ENCODE data around the gene GYS2.

Gene GYS2

DNA sequence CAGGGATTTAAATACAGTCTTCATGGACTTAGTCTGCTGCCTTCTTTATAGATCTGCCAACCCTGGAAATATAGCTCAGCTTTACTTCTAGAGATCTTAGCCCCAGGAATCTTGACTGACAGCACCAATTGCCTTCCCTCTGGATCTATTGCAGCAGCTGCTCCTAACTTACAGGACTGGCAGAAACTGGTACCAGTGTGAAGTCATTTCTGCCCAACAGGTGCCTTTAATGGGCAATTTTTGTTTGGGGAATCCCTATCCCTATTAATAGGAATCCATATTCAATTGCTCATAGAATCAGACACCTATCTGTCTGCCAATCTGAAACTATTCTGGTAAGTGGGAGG is 51.3 kb downstream of the GYS2 start:
- DNase-seq (ENCODE audit: low read depth in 2 of 2) = no peak

GRCh38 chr12:21552635-21553328 is 51.9 kb downstream of the GYS2 start:
- DNase-seq (ENCODE audit: low read depth in 2 of 2) = no peak

DNA sequence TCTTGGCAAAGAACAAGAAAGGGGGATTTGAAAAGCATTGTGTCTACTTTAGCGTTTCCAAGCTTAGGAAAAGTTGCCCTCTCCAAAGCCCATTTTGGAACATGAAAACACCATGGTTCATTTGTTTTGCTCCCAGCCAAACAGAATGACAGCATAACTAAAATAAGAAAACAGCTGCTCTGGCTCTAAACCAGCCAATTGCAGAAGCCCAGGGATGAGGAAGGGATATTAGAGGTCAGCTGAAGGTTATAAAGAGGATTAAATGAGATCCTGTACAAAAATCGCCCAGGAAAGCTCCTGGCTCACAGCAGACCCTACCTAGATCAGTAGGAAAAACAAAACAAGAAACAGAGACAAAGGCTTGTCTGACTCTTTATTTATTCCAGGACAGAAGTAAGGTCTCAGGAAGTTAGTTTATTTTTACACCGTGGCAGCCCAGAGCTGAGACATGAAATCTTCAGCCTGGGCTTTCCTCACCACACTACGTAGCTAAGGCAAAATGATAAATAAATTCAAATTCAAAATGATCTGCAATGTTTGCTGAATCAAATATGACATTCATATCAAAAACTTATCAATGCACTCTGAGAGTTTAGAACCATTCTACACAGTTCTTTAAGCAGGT is 52.7 kb downstream of the GYS2 start:
- DNase-seq (ENCODE audit: low read depth in 2 of 2) = no peak

GRCh38 chr12:21547437-21547836 is 57.2 kb downstream of the GYS2 start:
- no peak for DNase-seq (ENCODE audit: low read depth in 2 of 2)

DNA sequence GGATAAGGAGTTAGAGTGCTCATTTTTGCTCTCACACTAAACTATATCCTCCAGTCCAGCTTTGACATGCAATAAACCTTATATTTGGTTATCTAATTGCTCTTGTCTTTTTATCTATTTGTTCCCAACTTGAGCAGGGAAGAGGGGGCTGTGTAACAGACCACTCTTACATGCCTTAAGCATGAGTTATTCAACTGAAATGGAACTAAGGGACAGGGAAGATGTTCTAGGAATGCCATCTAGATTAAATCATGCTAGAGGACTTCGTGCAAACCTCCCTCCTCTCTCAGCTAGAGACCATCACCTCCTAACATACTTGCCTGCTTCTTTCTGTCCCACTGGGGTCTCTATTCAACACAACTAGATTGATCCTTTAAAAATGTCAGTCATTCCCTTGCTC is 57.9 kb downstream of the GYS2 start:
- DNase-seq (ENCODE audit: low read depth in 2 of 2) = no peak

GRCh38 chr12:21545557-21545956 is 59.1 kb downstream of the GYS2 start:
- no peak for DNase-seq (ENCODE audit: low read depth in 2 of 2)

DNA sequence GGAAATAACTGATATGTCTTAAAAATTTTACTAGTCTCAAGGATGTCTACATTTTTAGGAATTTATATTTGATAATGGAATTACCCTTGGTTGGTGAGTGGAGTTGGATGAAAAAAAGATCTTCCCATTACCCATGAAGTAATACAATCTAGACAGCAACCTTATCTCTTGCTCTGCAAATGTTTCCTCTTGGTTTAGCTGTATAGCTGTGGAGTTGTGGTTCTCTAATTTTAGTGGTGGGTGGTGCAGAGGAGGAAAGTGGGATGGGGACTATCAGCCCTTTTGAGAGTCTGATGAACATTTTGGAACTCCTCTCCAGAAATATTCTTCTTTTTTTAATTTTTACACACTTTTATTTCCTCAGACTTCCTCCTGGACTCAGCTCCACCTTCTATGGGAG is 61.5 kb downstream of the GYS2 start:
- DNase-seq (ENCODE audit: low read depth in 2 of 2) = no peak

DNA sequence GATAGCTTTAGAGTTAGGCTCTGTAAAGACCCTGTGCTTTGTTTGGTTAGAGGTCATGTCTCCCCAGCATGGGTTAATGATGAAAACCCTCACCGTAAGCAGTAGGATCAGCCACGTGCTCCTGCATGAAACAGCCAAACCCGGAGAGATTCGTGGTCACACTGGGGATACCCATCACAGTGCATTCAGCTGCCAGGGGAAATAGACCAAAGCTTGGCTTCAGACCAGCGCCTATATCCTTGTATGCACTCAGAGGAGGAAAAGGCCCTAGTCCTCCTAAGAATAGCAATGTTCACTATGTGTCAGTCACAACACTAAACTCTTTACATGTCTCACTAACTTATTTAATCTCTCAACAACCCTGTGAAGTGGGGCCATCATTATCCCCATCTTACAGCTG is 62.2 kb downstream of the GYS2 start:
- no peak for DNase-seq (ENCODE audit: low read depth in 2 of 2)

- DNase-seq (ENCODE audit: low read depth in 2 of 2) = no peak
Observed at GRCh38 chr12:21541773-21542172, 62.9 kb downstream of the GYS2 start.

DNA sequence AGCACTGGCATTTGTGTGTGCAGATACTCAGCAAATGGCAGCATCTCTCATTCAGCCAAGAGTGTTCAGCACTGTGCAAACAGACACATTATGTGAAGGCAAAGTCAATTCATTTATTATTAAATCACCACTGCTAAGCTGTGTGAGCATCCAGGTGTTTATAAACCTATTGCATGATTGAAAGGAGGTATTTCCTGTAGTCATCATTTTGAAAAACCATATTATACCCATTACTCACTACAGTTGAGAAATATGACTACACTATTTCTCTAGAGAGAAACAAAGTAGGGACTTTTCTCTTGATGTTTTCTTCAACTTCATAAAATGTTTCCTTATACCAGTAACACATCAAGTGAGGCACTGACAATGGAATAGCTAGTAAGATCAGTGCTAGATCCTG is 64.8 kb downstream of the GYS2 start:
- no peak for DNase-seq (ENCODE audit: low read depth in 2 of 2)

DNA sequence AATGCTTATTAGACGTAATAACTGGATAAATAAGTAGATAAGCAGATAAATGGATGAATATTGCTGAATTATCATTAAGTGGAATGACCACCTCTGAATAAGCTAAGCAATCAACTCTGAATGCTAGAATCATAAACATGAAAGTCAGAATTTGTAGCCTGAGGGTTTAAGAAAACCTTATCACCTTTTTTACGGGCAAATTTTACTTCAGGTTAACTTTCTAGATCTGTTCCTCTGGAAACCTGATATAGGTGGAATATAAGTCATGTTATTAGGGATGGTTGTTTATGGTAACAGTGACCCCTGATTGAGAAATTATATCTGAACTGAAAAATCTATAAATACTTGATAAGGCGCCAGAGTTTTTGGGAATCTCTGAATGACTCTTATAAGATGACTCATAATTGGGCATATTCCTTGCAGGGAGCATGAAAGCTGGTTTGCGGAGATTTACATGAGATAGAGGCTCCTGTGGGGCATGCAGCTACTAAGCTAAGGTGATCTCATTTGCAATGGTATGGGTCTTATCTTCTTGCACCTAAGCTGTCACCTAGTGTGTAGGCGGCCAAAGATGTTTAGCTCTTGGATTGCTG is 66.5 kb downstream of the GYS2 start:
- no peak for DNase-seq (ENCODE audit: low read depth in 2 of 2)

- DNase-seq (ENCODE audit: low read depth in 2 of 2) = no peak
Observed at GRCh38 chr12:21529456-21529855, 75.2 kb downstream of the GYS2 start.

DNA sequence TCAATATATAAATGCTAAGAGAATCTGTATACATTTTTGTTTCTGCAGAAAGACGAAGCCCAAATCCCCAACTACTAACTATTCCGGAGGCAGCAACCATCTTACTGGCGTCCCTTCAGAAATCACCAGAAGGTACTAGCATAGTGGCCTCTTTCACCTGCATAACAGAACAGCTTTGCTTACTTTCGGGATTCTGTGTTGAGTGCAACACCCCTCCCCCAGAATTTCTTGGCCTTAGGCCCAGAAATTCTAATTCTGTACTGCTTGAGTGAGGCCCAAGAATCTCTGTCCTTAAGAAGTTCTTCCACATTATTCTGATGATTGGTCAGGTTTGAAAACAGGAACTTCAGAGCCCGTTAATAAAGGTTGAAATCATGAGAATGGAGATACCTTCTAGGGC is 75.7 kb downstream of the GYS2 start:
- no peak for DNase-seq (ENCODE audit: low read depth in 2 of 2)

DNA sequence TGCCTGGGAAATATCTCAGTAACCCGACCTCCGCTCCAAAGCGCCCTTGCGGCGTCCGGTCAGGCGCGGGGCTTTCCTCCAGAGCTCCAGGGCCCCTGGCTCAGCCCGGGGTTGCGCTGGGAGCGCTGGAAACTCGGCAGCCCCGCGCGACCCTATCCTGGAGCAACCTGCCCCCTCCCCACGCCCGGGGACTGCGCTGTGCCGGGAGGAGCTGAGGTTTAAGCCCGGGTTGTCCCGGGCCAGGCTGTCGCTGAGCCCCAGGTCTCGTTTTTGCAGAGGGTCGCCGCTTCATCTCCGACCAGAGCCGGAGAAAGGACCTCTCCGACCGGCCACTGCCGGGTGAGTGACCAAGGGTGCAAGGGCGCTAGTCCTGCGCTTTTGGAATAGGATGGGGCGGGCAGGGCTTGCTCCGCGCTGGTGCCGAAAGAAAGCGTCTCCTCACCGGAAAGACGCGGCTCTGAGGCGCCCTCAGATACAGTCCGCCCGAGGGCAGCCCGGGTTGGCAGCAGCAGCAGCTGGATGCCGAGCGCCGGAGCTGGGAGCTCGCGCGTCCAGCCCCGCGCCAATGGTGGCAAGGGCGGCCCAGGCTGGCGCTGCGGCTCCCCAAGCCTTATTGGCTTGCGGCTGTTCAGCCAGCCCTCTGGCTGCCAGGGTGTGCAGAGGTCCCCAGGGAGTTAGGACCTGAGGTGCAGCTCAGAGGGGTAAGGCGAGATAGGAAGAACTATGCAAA is 77.0 kb downstream of the GYS2 start:
- DNase-seq (ENCODE audit: low read depth in 2 of 2) = peak in 1 of 2 donors; percentile 28

GRCh38 chr12:21526721-21527345 is 77.8 kb downstream of the GYS2 start:
- no peak for DNase-seq (ENCODE audit: low read depth in 2 of 2)

DNA sequence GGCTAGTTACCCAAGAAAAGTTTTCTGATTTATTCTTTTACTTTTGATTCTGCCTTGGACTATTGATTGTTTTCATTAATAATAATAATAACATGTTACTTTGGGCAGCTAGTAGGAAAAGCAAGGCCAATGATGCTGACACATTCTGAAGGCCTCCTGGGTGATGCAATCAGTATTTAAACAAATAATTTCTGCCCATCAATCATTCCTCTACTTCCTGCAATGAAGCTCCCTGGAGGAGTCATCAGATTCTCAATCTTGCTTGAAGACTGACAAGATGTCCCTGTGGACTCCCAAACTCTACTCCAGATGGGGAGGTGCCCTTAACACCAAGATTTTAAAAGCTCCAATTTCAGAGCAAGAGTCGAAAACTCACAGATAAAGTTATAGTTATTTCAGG is 78.6 kb downstream of the GYS2 start, which contains the start of gene SPX:
Gene SPX (plus strand): TSS at position 244 of the 400 bp plus-strand sequence. CDS start 177 bp downstream, outside the sequence.
- DNase-seq (ENCODE audit: low read depth in 2 of 2) = no peak

DNA sequence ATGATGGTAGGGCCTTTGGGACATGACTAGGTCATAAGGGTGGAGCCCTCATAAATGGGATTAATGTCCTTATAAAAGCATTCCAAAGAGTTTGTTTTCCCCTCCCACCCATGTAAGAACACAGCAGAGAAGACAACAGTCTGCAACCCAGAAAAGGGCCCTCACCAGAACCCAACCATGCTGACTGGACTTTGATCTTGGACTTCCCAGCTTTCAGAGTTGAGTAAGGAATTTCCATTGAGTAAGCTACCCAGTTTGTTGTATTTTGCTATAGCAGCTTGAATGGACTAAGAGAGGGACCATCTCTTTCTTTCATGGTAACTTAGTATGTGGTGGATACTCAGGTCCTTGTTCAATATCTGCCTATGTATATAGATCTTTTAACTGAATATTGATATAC is 81.5 kb downstream of the GYS2 start:
- no peak for DNase-seq (ENCODE audit: low read depth in 2 of 2)

DNA sequence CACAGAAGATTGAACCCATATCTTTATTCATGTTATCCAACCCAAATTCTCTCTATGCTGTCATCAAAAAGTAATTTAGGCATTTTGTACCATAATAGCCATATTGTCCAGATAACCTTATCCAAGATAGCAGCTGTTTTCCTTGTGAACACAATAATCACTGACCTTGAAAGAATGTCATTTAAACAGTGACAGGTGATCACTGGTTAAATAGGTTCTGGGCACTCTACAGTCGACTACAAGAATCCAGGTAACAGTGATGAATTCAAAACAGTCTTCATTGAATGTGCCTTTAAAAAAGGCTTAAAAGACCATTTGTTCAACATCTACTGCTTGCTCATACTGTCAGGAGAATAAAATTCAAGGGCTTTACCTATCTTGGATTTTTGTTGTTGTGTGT is 83.1 kb downstream of the GYS2 start:
- no peak for DNase-seq (ENCODE audit: low read depth in 2 of 2)

GRCh38 chr12:21518451-21518850 is 86.2 kb downstream of the GYS2 start:
- DNase-seq (ENCODE audit: low read depth in 2 of 2) = no peak

GRCh38 chr12:21516281-21516680 is 88.4 kb downstream of the GYS2 start:
- no peak for DNase-seq (ENCODE audit: low read depth in 2 of 2)

GRCh38 chr12:21509768-21510167 is 94.9 kb downstream of the GYS2 start:
- no peak for DNase-seq (ENCODE audit: low read depth in 2 of 2)

DNA sequence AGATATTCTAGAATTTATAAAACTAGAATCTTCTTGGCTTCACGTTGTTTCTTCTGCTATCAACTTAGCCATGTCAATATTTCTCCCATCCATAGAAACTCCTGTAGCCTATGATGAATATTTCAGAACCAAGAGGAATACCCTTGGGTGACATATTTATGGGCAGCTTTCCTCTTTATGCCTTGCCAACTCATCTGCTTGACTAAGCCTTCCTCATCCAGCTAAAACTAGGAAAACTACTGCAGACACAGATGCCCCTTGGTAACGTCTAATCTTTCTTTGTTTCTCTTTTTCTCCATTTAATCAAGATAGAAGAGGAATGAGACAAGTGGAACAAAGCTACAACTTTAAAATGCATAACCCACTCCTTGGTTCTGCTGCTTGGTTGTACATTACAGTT is 96.8 kb downstream of the GYS2 start:
- DNase-seq (ENCODE audit: low read depth in 2 of 2) = no peak

Measured in stimulated activated CD8-positive, alpha-beta memory T cell treated with anti-CD3 and anti-CD28 coated beads, Interleukin-7, amount 100 ng/mL, for 4 hours (primary cell).